LNCaP clone FGC (cell line): ENCODE measurements around the gene TBL1XR1.

Experiments
- DNase-seq: peaks from one replicate; pipeline ENCODE4 v3.0.0-alpha.2; 2011; ENCODE audit warnings: low read depth
- H3K4me3 ChIP-seq: 2 replicates; pipeline ENCODE4 v1.5.1; 2011; ENCODE audit warnings: mild to moderate bottlenecking, low read depth, low read length, control low read depth
- CTCF ChIP-seq: IDR thresholded peaks from 2 replicates; pipeline ENCODE4 v1.5.1; 2012; ENCODE audit warnings: mild to moderate bottlenecking; ENCODE audit not compliant: control insufficient read depth, insufficient read depth; ENCODE audit errors: extremely low read depth

The TBL1XR1 gene

GRCh38 chr3:177220136-177220974 is 23.1 kb upstream of the TBL1XR1 start:
- no peak for TF ChIP-seq CTCF
- H3K4me3 ChIP-seq, result no peak overlapping the region
- DNase-seq, result no peak

- DNase-seq, result no peak
- no peak overlapping the region for H3K4me3 ChIP-seq
- no peak for TF ChIP-seq CTCF
These were observed 16.7 kb upstream of the TBL1XR1 start for GRCh38 chr3:177213801-177214535.

- no peak overlapping the region for H3K4me3 ChIP-seq
- no peak for DNase-seq
- no peak for TF ChIP-seq CTCF
These were observed 15.5 kb upstream of the TBL1XR1 start for GRCh38 chr3:177212756-177213155.

GRCh38 chr3:177212278-177212610 is 15.0 kb upstream of the TBL1XR1 start:
- H3K4me3 ChIP-seq, result no peak overlapping the region
- TF ChIP-seq CTCF, result no peak
- DNase-seq, result no peak

GRCh38 chr3:177211503-177212277 is 14.4 kb upstream of the TBL1XR1 start:
- DNase-seq, result peak; percentile 86
- TF ChIP-seq CTCF, result no peak
- no peak overlapping the region for H3K4me3 ChIP-seq

GRCh38 chr3:177210744-177211502 is 13.6 kb upstream of the TBL1XR1 start:
- TF ChIP-seq CTCF, result no peak
- no peak for DNase-seq
- no peak overlapping the region for H3K4me3 ChIP-seq
